Cardiac fibroblast (primary cell): ENCODE data around the gene SERPINE2.
A peak's percentile ranks its signal among the peaks of the same experiment; 100 is the strongest.

ENCODE experiments used
- DNase-seq, 2 donors: peaks; one replicate each; pipeline versions ENCODE4 v3.0.0 to v3.0.0-alpha.2; 2010; ENCODE audit warnings: low read depth in 2 of 2
- H3K4me3 ChIP-seq, 2 donors: replicated peaks in 1 of 2; 1 replicate in 1 of 2; 2 replicates in 1 of 2; pipeline ENCODE4 v1.5.1; 2011; ENCODE audit warnings: low read depth in 2 of 2, low read length in 2 of 2, mild to moderate bottlenecking in 2 of 2, moderate library complexity in 1 of 2
- CTCF ChIP-seq: IDR thresholded peaks from one replicate; pipeline ENCODE4 v1.5.1; 2011; ENCODE audit warnings: low read depth, mild to moderate bottlenecking, low read length, inconsistent platforms

SERPINE2 gene

GRCh38 chr2:224039080-224039769 is at the start of gene SERPINE2:
TSS of gene SERPINE2 (minus strand) at chr2:224039286. CDS start at chr2:224001900, 37,386 bp downstream.
- peak within 1 kb of the TSS; percentile 79 to 80 for H3K4me3 ChIP-seq
- peak; percentile 57 for TF ChIP-seq CTCF
- DNase-seq = peak; percentile 63 to 67

- peak; percentile 86 to 96 for DNase-seq
- no peak for TF ChIP-seq CTCF
- H3K4me3 ChIP-seq = no peak overlapping the region
These were observed 47.3 kb upstream of the SERPINE2 start for GRCh38 chr2:224086226-224086914.

GRCh38 chr2:224085811-224086210 is 46.7 kb upstream of the SERPINE2 start:
- H3K4me3 ChIP-seq = no peak overlapping the region
- DNase-seq = peak in 1 of 2 donors; percentile 21
- TF ChIP-seq CTCF = no peak

- DNase-seq = peak; percentile 52 to 75
These were observed 46.2 kb upstream of the SERPINE2 start for GRCh38 chr2:224085246-224085645.

GRCh38 chr2:224084266-224084892 is 45.3 kb upstream of the SERPINE2 start:
- no peak overlapping the region for H3K4me3 ChIP-seq
- no peak for TF ChIP-seq CTCF
- DNase-seq = no peak

More at GRCh38 chr2:224085246-224085645, 46.2 kb upstream of the SERPINE2 start:
- no peak overlapping the region for H3K4me3 ChIP-seq
- no peak for TF ChIP-seq CTCF

- no peak overlapping the region for H3K4me3 ChIP-seq
- no peak for DNase-seq
- TF ChIP-seq CTCF = no peak
These were observed 44.6 kb upstream of the SERPINE2 start for GRCh38 chr2:224083638-224084037.
